Activated naive CD4-positive, alpha-beta T cell treated with Interleukin-2 at 50 U/mL for 16 hours (primary cell): Measurements from ENCODE around the gene VPS16.
A peak's percentile ranks its signal among the peaks of the same experiment; 100 is the strongest.

ENCODE experiments used
- DNase-seq: peaks from one replicate; pipeline ENCODE4 v3.0.0-alpha.2; 2020

Gene VPS16

DNA sequence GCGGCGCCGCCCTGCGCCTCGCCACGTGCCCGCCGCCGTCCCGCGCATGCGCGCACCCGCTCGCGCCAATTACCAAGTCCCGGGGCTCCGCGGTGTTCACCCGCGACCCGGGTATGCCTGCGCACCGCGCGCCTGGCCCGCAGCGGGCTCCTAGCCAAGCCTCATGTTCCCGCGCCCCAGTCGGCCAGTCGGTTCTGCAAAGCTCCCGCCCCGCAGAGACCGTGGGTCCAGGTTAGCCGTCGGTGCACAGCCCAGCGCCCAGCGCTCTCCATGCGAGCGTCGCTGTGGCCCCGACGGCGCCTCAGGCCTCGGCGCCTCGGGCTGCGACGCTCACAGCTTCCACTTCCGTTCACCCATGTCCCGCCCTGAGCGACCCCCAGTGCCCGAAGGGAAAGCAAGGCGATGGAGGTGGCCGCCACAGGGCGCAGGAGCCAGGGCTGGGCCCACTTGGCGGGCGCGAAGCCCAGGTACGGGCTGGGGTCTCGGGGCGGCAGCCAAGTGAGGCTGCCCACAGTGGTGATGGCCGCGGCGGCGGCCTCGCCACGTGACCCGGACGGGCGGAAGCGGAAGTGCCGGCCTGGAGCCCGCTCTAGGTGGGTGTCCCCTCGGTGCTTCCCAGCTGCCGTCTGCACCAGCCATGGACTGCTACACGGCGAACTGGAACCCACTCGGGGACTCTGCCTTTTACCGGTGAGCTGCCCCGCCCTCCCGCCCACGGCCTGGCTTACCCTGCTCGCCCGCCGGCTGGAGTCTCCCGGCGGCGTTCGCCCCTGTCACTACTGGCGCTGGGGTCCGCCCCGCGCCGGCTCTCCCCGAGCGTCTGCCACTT is at the start of gene VPS16, which contains the start of gene PCED1A:
Gene VPS16 (plus strand): TSS at position 608 of the 829 bp plus-strand sequence. CDS start 30 bp downstream, at position 638.
Gene PCED1A (minus strand): TSS at position 518 of the 829 bp plus-strand sequence. CDS start 743 bp downstream, outside the sequence.
- peak; percentile 92 for DNase-seq

DNA sequence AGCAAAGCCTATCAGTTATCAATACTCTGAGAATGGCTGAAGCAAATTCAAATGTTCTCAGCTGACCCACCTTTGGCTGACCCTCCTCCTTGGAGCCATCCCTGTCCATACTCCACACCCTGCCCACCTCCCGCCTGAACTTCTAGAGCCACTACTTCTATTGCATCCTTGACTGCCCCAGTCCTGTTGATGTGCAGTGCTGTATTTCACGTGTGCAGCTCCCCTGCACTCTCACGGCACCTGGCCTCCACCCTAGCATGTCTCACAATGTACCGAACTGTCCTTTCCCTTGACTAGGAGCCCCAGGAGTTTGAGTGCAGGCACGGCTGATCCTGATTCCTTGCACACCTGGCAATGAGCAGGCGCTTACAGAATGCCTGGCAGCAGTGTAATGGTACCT is 47.1 kb upstream of the VPS16 start:
- DNase-seq = no peak

DNA sequence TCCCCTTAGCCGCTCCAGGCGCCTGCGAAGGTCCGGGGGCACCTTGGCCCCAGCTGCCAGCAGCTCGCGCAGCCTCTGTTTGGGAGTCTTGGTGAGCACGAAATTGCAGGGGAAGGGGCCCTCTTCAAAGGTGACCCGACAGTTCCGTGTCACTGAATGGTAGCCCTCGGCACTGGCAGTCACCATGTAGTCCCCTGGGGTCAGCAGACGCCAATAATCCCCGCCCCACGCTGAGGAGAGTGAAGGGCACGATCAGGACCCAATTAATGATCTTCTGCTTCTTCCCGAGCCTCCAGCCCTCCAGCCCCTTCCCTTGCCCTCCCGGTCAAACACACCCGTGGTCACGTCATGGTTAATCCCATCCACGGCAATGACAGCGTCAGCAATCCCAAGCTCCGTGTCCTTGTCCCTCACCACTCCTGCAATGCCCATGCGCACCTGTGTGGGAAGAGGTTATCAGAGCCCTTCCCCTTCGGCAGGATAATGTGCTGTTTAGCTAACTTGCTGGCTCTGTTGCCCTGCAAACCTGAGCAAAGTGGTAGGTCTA is 46.3 kb upstream of the VPS16 start:
- no peak for DNase-seq

DNA sequence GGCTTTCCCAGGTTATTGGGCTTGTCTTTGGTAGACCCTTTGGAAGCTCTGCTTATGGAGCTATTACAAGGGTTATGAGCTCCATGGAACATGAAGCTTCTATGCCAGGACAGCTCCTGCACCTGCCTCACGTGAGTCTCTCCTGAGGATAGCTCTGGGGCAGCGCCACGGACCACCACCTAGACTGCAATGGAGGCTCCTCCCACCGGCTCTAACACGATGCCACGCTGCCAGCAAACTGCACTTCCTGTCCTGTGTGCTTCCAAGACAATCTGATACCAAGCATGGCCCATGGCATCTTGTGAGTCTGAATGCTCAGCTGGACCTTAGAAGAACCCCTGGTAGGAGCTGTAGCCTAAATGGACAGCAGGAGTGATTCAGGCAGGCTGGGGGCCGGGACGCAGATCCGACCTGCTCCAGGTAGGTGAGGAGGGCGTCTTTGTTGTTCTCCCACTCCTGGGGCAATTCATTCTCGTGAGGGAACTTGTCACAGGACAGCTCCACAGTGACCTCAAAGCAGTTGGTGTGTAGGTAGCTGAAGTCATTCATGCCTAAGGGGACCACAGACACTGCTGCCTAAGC is 45.6 kb upstream of the VPS16 start:
- no peak for DNase-seq

DNA sequence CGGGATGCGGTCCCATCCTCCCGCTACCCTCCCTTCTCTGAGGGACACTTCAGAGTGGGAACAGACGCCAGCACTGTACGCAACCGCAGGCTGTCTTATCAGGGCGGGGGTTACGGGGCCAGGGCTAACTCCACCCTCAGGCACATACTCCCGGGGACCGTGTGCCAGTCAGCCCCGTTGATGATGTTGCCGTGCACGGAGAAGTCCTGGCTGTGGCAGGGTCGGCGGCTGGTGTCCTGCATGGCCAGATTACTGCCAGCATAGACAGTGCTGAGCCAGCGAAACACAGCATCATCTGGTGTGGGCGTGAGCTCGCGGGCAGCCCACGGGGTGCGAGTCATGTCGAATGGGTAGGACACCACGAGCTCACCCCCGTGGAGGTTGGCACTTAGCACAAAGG is 45.1 kb upstream of the VPS16 start:
- DNase-seq = no peak

DNA sequence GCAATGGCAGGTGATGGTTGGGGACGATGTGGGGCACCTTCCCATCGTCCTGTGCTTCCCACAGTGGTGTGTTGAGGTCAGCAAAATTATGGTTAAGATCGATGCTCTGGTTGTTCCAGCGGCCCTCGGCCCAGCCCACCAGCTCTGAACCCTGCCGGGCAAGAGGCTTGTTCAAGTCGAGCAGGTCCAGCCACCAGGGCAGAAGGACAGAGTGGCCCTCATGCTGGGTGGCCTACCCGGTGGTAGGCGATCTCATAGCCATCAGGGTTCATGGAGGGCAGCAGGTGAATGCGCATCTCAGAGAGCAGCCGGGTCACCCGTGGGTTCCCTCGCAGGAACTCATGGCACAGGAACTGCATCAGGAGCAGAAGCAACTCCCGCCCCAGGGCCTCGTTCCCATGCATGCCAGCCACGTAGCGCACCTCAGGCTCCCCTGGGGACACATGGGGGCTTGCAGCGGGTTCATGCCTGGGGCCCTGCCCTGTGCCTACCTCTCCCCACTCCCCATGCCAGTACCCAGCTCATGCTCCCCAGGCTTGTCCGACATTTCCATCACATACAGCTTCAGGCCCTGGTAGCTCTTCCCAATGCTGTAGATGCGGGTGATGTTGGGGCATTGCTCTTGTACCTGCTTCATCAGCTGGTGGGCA is 44.4 kb upstream of the VPS16 start:
- DNase-seq = no peak

DNA sequence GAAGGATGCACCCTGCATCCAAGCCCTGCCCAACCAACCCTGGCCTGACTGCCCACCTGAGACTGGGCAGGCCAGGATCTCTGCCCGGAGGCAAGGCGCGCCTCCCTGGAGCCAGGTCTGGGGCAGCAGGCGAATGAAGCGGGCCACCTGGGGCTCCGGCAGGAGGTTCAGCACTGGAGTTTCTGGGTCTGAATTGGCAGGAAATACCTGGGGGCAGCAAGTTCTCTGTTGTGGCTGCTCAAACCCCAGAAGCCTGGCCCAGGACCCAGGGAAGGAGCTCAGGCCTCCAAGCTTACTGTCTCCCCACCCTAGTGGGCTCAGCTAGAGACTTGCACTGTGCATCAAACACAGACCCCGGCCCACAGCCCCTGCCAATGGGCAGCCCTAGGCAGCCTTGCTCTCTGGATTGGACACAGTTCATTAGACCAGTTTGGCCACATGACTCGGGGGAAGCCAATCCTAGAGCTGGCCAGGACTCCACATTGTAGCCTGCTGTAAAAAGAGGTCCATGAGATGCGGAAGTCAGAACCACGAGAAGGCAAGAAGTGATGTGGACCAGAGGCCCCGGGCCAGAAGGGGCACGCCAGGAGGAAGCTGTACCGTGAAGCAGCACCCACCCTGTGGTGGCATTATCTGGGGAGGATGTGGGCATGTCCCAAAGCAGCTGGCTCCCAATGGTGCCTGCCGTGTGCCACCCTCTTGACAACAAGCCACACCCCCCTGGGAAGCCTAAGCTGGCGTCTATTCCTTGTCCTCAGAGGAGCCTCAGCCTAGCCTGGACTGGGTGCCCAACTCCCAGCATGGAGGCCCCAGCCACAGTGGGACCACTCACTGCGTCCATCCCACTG is 43.2 kb upstream of the VPS16 start:
- DNase-seq = no peak

DNA sequence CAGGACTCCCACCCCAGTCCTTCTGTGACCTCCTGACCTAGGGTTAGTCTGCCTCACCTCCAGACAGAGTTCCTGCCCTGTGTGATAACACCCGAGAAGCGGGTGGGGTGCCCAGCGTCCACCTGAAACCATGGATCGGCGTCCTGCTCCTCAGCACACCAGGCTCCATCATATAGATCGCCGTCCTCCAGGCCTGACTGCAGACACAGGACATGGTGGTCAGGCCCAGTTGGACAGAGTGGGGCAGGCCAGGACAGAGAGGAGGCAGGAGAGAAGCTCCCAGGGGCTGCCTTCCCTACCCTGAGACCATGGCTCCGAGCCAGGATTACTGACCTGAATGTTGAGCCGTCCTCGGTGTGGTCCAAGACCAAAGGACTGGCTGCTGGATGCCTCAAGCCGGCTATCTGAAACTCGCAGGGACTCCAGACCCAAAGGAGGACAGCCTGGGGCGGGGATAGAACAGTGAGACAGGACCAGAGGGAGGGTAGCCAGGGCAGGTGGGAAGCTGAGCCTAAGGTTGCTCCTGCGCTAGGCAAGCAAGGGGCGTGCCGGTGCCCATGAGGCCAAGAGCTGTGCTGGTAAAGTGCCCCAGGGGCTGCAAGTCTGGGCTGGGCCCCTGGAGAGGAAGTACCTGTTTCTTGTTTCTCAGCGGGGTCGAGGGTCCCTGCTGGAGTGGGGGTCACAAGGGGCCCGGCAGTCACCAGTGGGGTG is 42.3 kb upstream of the VPS16 start:
- no peak for DNase-seq

DNA sequence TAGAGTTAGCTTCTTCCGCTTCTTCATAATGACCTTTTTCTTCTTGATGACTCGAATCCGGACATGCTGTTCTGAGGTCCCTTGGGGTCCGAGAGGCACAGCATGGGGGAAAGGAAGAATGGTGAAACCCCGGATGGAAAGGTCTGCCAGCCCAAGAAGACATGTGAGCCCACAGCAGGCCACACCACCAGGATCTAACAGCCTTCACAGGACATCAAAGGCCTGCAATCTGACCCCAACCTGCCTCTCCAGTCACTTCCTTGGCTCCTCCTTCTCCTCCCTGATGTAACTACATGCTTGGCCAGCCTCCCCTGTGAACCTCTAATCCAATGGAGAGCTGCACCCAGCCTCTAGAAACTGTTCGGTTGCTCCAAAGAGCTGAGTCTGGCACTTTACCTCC is 41.7 kb upstream of the VPS16 start:
- no peak for DNase-seq

DNA sequence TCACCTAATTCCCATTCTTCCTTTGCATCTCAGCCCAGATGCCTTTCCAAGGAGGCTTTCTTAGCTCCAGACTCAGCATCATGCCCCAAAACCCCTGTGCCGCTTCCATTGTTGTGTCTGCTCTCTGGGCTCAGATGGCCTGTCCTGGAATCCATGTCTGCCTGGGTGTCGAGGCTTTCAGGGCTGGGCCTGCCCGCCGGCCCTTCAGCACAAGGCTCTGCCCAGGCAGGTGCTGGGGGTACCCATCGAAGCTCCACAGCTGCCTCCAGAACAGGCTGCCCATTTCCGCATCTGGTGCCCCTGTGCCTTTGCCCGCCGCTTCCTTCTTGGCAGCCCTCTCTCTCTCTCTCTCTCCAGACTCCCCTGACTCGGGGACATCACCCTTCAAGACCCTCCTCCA is 41.3 kb upstream of the VPS16 start:
- no peak for DNase-seq

DNA sequence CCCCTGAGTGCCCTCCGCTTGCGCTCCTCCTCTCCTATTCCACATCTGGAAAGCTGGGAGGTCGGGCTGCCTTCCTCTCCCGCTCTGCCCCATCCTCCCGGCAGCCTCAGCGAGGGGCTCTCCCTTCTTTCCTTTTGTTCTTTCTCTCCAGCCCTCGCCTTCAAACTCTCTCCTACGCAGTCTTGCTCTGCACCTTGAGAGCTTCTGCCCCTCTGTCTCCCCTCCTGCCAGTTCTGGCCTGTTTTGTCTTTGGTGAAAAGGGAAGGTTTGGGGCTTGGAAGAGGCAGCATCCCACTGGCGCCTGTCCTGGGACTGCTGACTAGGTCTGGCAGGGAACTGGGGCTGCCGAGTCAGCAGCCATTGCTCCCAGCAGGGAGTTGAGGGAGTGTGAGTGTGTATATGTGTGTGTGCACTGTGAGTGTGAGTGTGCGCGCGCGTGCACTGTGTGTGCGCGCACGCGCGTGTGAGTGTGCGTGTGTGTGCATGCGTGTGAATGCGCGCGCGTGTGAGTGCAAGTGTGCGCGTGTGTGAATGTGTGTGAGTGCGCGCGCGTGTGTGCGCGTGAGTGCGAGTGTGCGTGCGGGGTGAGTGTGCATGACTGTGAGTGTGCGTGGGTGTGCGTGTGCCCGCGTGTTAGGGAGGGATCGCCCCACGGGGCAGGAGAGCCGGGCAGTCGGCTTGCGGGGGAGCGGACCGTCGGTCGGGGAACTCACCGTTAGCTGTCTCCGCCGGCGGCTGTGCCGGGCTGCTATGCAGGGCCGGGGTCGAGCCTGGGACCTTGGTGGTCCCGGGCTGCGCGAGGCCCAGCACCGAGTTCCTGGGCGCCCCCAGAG is 40.6 kb upstream of the VPS16 start:
- DNase-seq = no peak

DNA sequence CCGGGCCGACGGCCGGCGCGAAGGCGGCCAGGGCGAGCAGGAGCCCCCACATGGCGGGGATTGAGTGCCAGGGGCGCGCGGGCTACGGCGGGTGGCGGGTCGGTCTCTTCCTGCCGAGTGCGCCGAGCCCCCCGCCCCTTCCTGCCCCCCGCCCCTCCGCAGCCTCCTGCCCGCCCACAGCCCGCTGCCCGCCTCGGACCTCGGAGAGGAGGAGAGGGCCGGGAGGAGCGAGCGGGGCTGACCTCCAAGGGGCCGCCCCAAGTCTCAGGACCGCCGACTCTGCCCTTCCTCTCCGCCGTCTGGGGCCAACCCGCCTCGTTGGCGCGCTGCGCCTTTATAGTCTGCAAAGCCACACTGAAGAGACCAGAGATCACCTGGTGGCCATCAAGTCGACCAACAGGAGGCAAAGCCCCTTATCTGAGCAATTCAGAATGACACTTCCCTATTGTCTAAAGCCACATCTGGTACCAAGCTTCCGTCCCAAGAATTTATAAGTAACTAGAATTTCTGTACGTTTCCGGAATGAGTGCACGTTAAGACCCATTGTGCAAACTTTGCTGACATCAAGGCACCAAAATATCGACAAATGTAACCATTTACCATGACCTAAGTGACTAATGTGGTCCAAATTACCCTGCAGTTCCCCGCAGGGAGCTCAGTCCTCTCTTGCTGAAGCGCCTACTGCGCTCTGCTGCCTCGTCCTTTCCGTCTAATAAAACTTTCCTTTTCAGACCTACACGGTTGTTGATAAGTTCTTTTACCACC is 39.8 kb upstream of the VPS16 start, which contains the start of gene CPXM1:
Gene CPXM1 (minus strand): TSS at position 107 of the 765 bp plus-strand sequence. CDS start 55 bp downstream, at position 52.
- DNase-seq = no peak

DNA sequence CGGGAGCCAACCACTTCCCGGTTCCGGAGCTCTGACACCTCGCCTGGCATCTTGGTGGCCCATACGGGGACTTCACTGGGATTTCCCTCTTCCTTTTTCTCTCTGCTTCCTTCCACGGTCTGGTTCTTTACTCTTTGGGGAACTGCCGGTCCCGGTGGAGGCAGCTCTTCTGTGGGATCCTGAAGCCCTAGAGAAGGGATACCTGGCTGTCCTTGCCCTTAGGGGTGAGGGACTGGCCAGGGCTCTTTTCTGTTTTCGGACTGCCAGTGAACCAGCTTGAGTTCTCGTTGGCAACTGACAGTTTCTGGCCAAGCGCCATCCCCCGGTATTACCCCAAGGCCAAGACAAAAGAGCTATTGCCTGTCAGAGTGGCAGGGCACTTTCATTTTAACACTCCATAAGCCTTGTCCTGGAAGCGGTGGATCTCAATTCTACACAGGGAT is 39.2 kb upstream of the VPS16 start:
- DNase-seq = no peak

DNA sequence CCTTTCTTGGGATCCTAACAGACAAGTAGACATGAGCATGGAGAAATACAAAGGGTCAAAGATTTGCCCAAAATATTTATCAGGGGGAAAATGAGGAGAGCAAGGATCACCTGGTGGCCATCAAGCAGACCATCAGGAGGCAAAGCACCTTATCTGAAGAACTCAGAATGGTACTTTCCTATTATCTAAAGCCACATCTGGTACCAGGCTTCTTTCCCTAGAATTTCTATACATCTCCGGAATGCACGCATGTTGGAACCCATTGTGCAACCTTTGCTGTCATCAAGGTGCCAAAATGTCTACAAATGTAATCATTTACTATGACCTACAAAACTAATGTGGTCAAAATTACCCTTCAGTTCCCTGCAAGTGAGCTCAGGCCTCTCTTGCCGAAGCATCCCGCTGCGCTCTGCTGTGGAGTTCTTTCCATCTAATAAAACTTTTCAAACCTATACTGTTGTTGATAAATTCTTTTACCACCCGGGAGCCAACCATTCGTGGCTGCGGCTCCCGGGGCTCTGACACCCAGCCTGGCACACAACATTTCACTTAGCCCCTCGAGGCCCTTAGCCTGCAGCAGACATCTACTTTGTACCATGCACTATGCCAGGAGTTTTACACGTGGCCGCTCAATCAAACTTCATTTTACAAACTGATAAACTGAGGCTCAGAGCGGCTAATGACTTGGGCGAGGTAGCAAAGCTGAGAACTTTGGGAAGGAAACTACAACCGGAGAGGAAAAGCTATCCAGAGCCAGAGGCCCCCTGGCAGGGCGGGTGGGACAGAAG is 36.3 kb upstream of the VPS16 start:
- no peak for DNase-seq

DNA sequence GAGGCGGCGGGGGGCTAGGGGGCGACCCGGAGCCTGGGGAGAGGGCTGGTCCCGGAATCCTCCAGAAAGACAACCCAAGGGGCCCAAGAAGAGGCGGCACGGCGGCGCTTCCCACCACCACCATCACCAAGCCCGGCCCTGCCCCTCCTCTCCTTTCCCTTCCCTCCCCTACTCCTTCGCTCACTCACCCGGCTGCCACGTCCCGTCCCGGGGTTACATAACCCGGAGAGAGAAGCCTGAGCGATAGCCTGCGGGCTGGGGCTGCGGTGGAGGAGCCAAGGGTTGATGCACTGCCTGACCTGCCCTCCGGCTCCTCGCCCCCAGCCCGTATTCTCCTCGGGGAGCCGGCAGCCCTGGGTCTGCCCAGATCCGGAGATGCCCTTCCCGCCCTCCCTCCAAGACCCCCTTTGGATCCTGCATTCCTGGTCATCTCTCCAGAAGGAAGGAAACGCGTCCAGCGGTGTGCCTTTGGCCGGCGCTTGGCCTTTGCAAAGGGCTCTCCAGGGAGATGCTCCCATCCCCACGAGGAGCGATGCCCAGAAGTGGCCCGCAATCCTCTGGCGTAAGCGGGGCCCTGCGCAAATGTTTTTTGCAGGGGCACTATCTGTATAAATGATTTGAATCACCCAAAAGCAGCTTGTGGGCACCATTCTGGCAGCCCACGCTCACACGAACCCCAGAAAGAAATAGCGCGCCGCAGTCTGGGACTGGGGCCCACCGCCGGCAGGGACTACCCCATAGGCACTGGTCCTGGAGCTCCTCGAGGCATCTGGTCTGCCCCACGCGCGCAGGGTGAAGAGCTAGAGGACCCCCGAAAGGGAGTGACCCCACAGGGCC is 35.5 kb upstream of the VPS16 start:
- DNase-seq = no peak

DNA sequence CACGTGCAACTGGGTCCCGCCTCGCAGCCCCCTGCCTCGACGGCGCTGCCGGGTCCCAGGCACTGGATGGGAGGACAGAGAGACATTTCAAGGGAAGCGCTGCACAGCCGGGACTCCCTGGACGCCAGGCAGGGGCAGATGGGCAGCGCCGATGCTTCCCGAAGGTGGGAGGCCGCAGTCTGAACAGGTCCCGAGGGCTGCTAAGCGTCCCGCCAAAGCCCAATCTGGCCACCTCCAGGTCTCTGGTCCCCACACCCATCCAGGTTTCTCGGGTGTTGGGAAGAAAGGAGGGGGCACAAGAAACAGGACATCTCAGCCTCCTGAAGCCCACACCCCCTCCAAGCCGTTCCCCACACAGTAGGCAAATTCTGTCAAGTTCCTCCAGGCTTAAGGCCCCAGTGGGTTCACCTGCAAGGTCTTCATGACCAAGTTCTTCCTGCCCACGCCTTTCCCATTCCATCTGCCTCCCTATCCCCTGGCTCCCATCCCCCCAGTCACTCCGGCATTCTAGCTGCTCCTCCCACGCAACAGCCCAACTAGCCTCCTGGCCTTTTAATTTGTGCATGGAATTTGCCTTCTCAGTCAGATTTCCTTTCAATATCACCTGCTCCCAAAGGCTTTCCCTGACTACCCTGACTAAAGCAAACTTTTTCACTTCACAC is 34.7 kb upstream of the VPS16 start:
- no peak for DNase-seq

DNA sequence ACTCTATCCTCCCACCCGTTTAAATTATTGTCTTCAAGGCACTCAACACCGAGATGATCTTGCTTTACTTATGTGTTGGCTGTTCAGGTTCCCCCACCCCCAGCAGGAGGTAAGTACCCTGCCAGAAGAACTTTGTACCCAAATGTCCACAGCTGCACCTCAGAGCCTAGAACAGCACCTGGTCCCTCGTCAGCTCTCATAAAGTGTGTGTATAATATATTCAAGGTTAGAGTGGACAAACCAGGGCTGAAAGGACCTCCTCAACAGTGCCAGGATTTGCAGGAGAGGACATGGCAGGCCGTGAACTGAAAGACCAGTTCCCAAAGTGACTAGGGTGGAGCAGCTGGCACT is 34.2 kb upstream of the VPS16 start:
- no peak for DNase-seq

DNA sequence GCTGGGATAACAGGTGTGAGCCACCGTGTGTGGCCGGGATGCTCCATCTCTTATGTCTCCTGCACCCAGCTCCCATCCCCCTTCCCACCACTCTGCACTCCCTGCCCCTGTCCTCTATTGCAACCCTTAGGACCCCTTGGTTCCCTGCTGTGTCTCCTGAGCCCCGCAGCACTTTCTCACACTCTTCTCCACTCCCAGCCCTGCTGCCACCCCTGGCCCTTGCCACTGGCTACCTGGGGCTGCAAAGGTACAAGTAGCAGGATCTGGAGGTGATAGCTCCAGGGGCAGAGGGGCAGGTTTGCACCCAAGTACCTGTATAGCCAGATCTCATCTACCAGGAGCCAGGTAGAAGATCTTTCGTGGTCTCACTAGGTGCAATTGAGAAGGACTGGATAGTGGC is 33.5 kb upstream of the VPS16 start:
- no peak for DNase-seq
